ENCODE results near the gene BTBD9. TPM values are rescaled to one million over a fixed set of nuclear protein-coding genes. Genes with fewer than 3 reads are reported as not detected.

BTBD9 gene
- total and polyA plus RNA-seq, 2 donors (not counting 1 experiment from before 2014, with no cell fraction given) = 4.1 to 48.9 TPM

GRCh38 chr6:38476888-38477287 is 162.8 kb downstream of the BTBD9 start:
- H3K4me3 ChIP-seq (ENCODE audit: control extremely low read depth in 1 of 5, extremely low read depth in 1 of 5, insufficient read depth in 1 of 5, low read depth in 2 of 5, low read length in 4 of 5) = no peak overlapping the region
- DNase-seq (no peak), ATAC-seq (ENCODE audit: low read depth) (no peak)
- H3K4me3 Mint-ChIP-seq = no peak overlapping the region
- H3K4me1 Mint-ChIP-seq = no peaks in the 10 kb centered on the region
- H3K79me2 ChIP-seq (ENCODE audit: control insufficient read depth, insufficient read depth, low read length) = peaks cover 4% of the 10 kb centered on the region
- ChIA-PET CTCF (no interaction called here), POLR2A (interaction anchor here (0.6 kb wide), 1 partner anchor 31 kb away, joined by 6 read pairs; no protein-coding TSS in a partner anchor)
- no peak overlapping the region for H3K4me2 ChIP-seq (replicated peaks; ENCODE audit: low read depth, low read length, poor library complexity, severe bottlenecking)
- H2AFZ ChIP-seq (ENCODE audit: insufficient read depth, low read depth, low read length, poor library complexity, severe bottlenecking) = no peak overlapping the region
- no peak overlapping the region for H3K27ac ChIP-seq (ENCODE audit: low read length in 2 of 2)
- no peak overlapping the region for H3K9ac ChIP-seq (ENCODE audit: low read length)
- peaks cover 0 to 1% of the 10 kb centered on the region in 2 donors for H3K4me1 ChIP-seq (ENCODE audit: control insufficient read depth in 2 of 2, insufficient read depth in 2 of 2, low read length in 2 of 2)
- H3K27me3 ChIP-seq (replicated peaks in 1 of 4; ENCODE audit: control extremely low read depth in 1 of 4, control insufficient read depth in 3 of 4, insufficient read depth in 4 of 4, low read length in 3 of 4) = no peaks in the 10 kb centered on the region
- H3K27ac Mint-ChIP-seq = no peak overlapping the region
- H3K9me3 ChIP-seq (ENCODE audit: control extremely low read depth in 1 of 3, control insufficient read depth in 2 of 3, insufficient read depth in 1 of 3, low read length in 2 of 3) = no peaks in the 10 kb centered on the region
- H3K9me3 Mint-ChIP-seq (ENCODE audit: insufficient read depth) = no peaks in the 10 kb centered on the region
- no CpG with 5 or more reads among the region's 1 CpG for WGBS (ENCODE audit: insufficient coverage)
- peaks cover 4% of the 10 kb centered on the region for H4K20me1 ChIP-seq (ENCODE audit: control insufficient read depth, insufficient read depth, low read length, poor library complexity, severe bottlenecking)
- no peaks in the 10 kb centered on the region for H3K27me3 Mint-ChIP-seq
- intact Hi-C loops (cut with micrococcal nuclease) = loop anchor here (10.0 kb wide), 1 partner anchor 72 kb away; no protein-coding TSS in a partner anchor
- no peaks in the 10 kb centered on the region for H3K36me3 ChIP-seq (replicated peaks in 1 of 2; ENCODE audit: control extremely low read depth in 1 of 2, control insufficient read depth in 1 of 2, extremely low read depth in 1 of 2, insufficient read depth in 2 of 2, low read length in 1 of 2)
- TF ChIP-seq EZH2 (IDR thresholded peaks at IDR 0.05; ENCODE audit: borderline replicate concordance, insufficient read depth, low read depth, low read length, poor library complexity, severe bottlenecking) = no peak
- TF ChIP-seq CTCF (IDR thresholded peaks at IDR 0.05) = no peak

- peaks cover 4% of the 10 kb centered on the region for H4K20me1 ChIP-seq (ENCODE audit: control insufficient read depth, insufficient read depth, low read length, poor library complexity, severe bottlenecking)
- ChIA-PET CTCF (interaction anchor here (1.0 kb wide), 1 partner anchor 18 kb away, joined by 3 read pairs; no protein-coding TSS in a partner anchor), POLR2A (no interaction called here)
- H3K27ac ChIP-seq (ENCODE audit: low read length in 2 of 2) = no peak overlapping the region
- H3K4me1 Mint-ChIP-seq = no peaks in the 10 kb centered on the region
- no peaks in the 10 kb centered on the region for H3K27me3 Mint-ChIP-seq
- H3K9me3 ChIP-seq (ENCODE audit: control extremely low read depth in 1 of 3, control insufficient read depth in 2 of 3, insufficient read depth in 1 of 3, low read length in 2 of 3) = no peaks in the 10 kb centered on the region
- H3K27ac Mint-ChIP-seq = no peak overlapping the region
- WGBS (ENCODE audit: insufficient coverage) = no CpG with 5 or more reads among the region's 1 CpG
- no peak overlapping the region for H2AFZ ChIP-seq (ENCODE audit: insufficient read depth, low read depth, low read length, poor library complexity, severe bottlenecking)
- no peak for ATAC-seq (ENCODE audit: low read depth)
- no peak overlapping the region for H3K4me3 ChIP-seq (ENCODE audit: control extremely low read depth in 1 of 5, extremely low read depth in 1 of 5, insufficient read depth in 1 of 5, low read depth in 2 of 5, low read length in 4 of 5)
- intact Hi-C loops (cut with micrococcal nuclease) = loop anchor here (10.0 kb wide), 1 partner anchor 71 kb away; no protein-coding TSS in a partner anchor
- H3K36me3 ChIP-seq (replicated peaks in 1 of 2; ENCODE audit: control extremely low read depth in 1 of 2, control insufficient read depth in 1 of 2, extremely low read depth in 1 of 2, insufficient read depth in 2 of 2, low read length in 1 of 2) = no peaks in the 10 kb centered on the region
- TF ChIP-seq EZH2 (IDR thresholded peaks at IDR 0.05; ENCODE audit: borderline replicate concordance, insufficient read depth, low read depth, low read length, poor library complexity, severe bottlenecking) (no peak), CTCF (IDR thresholded peaks at IDR 0.05) (no peak)
- H3K4me3 Mint-ChIP-seq = no peak overlapping the region
- H3K9me3 Mint-ChIP-seq (ENCODE audit: insufficient read depth) = no peaks in the 10 kb centered on the region
- peaks cover 4% of the 10 kb centered on the region for H3K79me2 ChIP-seq (ENCODE audit: control insufficient read depth, insufficient read depth, low read length)
- H3K4me1 ChIP-seq (ENCODE audit: control insufficient read depth in 2 of 2, insufficient read depth in 2 of 2, low read length in 2 of 2) = no peaks in the 10 kb centered on the region
- no peak overlapping the region for H3K9ac ChIP-seq (ENCODE audit: low read length)
- DNase-seq = no peak
- no peak overlapping the region for H3K4me2 ChIP-seq (replicated peaks; ENCODE audit: low read depth, low read length, poor library complexity, severe bottlenecking)
- H3K27me3 ChIP-seq (replicated peaks in 1 of 4; ENCODE audit: control extremely low read depth in 1 of 4, control insufficient read depth in 3 of 4, insufficient read depth in 4 of 4, low read length in 3 of 4) = no peaks in the 10 kb centered on the region
Measured at GRCh38 chr6:38476141-38476540, 163.6 kb downstream of the BTBD9 start.

Measured in B cell (primary cell).